Esophagus squamous epithelium (tissue), 5 donors: ENCODE data around the gene TMEM63C. TPM values are rescaled to one million over a fixed set of nuclear protein-coding genes. Genes with fewer than 3 reads are reported as not detected.

Experiments
- DNase-seq: peaks from one replicate; lab custom pipeline; 2025; lab: John Stamatoyannopoulos, UW
- H3K27ac ChIP-seq, 4 donors: fragments of 200-600 bp; sonication (generic); one replicate each; pipeline ENCODE4 v1.5.1; 2016 to 2019; ENCODE audit warnings: mild to moderate bottlenecking in 1 of 4
- H3K27me3 ChIP-seq, 4 donors: fragments of 200-600 bp; sonication (generic); 1 replicate in 3 of 4; 2 replicates in 1 of 4; pipeline versions ENCODE4 v1.5.1 to v1.6.0; 2017 to 2021; ENCODE audit warnings: antibody characterized with exemption in 1 of 4
- H3K36me3 ChIP-seq, 3 donors: fragments of 200-600 bp; sonication (generic); one replicate each; pipeline ENCODE4 v1.5.1; 2016 to 2019
- H3K4me1 ChIP-seq, 3 donors: fragments of 200-600 bp; sonication (generic); one replicate each; pipeline ENCODE4 v1.5.1; 2017 to 2019
- H3K4me3 ChIP-seq, 4 donors: fragments of 200-600 bp; sonication (generic); 1 replicate in 3 of 4; 2 replicates in 1 of 4; pipeline ENCODE4 v1.5.1; 2016 to 2019; ENCODE audit warnings: mild to moderate bottlenecking in 2 of 4, moderate library complexity in 1 of 4
- H3K9me3 ChIP-seq, 3 donors: fragments of 200-600 bp; sonication (generic); one replicate each; pipeline ENCODE4 v1.5.1; 2016 to 2019
- POLR2A ChIP-seq, 4 donors: fragments of 450-650 bp; IDR thresholded peaks; one replicate each; pipeline ENCODE4 v1.6.1; 2017; ENCODE audit warnings: antibody characterized with exemption in 4 of 4, mild to moderate bottlenecking in 4 of 4, moderate library complexity in 3 of 4
- WGBS, 2 donors: methylation state at CpG; one replicate each; pipeline ENCODE4 v1.1.5; 2018; 5-methylcytosine and 5-hydroxymethylcytosine counted together
- intact Hi-C: fragments of 100-400 bp; cut with DNase I; formaldehyde crosslinking; loops from one replicate; pipeline ENCODE4 v1.15.0; 2022
- total RNA-seq, 4 donors: library from RNA; depleted of rRNA; stranded (reverse); fragments of >200 nt; gene quantifications; one replicate each; pipeline ENCODE4 v1.1.0, GENCODE V29; 2016
- TF ChIP-seq, protein P1 (sequence below), 6 experiments: fragments of 450-650 bp in 4 of 6; fragments of 200-600 bp in 2 of 6; sonication (generic) in 2 of 6; IDR thresholded peaks; one replicate each; pipeline ENCODE4 v1.5.1; 2016 to 2019; ENCODE audit warnings: antibody characterized with exemption in 6 of 6, mild to moderate bottlenecking in 4 of 6, moderate library complexity in 4 of 6
- donor health status: DM: yes; HTN: yes; CAD: no.

TMEM63C gene
- total RNA-seq, 4 donors from 2014 or later, result 5.2 to 18.6 (median 9.8) TPM

DNA sequence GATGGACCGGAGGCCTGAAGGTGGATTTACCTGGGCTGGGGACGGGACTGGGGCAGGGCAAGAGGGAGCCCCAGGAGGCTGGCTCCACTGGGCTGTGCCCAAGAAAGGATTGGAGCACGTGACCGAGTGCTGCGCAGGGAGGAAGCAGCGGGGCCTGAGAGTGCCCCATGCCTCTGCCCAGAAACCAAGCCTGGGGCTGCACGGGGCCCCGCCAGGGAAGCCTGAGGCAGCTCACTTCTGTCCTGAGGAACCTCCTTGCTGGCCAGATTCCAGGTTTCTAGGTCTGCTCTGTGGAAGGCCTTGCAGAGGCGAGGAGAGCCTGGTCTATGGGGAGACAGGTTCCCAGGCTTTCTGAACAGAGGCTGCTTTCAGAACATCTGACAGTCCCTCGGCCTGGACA lies 79.0 kb downstream of the TMEM63C start:
- no peak overlapping the region for H3K4me3 ChIP-seq
- H3K36me3 ChIP-seq, result no peaks in the 10 kb centered on the region
- no peaks in the 10 kb centered on the region for H3K4me1 ChIP-seq
- H3K27ac ChIP-seq, result no peak overlapping the region
- WGBS, 2 donors, result 53 to 64% methylated on average over 2 to 6 of the region's 10 CpGs
- no peak for DNase-seq
- H3K27me3 ChIP-seq, result peaks cover 0 to 44% (median 0%) of the 10 kb centered on the region in 4 donors
- H3K9me3 ChIP-seq, result no peaks in the 10 kb centered on the region
- TF ChIP-seq, protein P1, sequence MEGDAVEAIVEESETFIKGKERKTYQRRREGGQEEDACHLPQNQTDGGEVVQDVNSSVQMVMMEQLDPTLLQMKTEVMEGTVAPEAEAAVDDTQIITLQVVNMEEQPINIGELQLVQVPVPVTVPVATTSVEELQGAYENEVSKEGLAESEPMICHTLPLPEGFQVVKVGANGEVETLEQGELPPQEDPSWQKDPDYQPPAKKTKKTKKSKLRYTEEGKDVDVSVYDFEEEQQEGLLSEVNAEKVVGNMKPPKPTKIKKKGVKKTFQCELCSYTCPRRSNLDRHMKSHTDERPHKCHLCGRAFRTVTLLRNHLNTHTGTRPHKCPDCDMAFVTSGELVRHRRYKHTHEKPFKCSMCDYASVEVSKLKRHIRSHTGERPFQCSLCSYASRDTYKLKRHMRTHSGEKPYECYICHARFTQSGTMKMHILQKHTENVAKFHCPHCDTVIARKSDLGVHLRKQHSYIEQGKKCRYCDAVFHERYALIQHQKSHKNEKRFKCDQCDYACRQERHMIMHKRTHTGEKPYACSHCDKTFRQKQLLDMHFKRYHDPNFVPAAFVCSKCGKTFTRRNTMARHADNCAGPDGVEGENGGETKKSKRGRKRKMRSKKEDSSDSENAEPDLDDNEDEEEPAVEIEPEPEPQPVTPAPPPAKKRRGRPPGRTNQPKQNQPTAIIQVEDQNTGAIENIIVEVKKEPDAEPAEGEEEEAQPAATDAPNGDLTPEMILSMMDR (IDR thresholded peaks at IDR 0.05), result no peak
- no peak for TF ChIP-seq POLR2A (IDR thresholded peaks at IDR 0.05)
- intact Hi-C loops, result no loop called here

DNA sequence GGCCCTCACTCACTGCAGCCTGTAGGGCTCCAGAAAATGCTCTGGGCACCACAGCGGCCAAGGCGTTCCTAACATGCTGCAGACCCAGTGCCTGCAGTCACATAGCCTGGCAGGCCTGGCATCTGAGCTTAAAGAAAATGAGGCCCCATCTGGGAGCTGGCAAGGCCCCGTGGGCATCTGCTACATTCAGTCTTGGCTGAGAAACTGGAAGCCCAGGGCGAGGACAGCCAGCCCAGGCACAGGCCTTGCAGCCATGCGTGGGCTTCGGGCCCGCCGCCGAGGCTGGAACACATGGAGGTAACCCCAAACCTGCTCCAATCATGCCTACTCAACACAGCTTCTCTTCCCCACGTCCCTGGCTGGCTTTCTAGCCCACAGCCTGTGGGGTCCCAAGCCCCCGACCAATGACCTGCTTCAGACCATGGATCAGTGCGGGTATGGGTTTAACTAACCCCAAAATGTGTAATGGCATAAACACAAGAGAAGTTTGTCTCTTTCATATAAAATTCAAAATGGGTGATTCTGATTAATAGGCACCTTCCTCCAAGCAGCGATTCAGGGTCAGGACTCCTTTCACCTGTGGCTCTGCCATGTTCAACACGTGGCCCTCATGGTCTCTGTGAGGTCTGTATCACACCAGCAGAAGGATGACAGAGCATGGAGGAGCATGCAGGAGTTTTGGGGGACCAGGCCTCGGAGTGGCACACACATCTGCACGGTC lies 83.0 kb downstream of the TMEM63C start:
- H3K36me3 ChIP-seq, result no peaks in the 10 kb centered on the region
- no peak overlapping the region for H3K27ac ChIP-seq
- peaks cover 0 to 7% (median 0%) of the 10 kb centered on the region in 3 donors for H3K9me3 ChIP-seq
- WGBS, 2 donors, result 77 to 89% methylated on average over 4 to 9 of the region's 16 CpGs
- TF ChIP-seq, protein P1 (IDR thresholded peaks at IDR 0.05), result no peak
- no peak for TF ChIP-seq POLR2A (IDR thresholded peaks at IDR 0.05)
- H3K4me1 ChIP-seq, result peaks cover 0 to 6% (median 0%) of the 10 kb centered on the region in 3 donors
- DNase-seq, result no peak
- intact Hi-C loops, result no loop called here
- H3K4me3 ChIP-seq, result no peak overlapping the region
- H3K27me3 ChIP-seq, result peaks cover 0 to 54% (median 0%) of the 10 kb centered on the region in 4 donors

DNA sequence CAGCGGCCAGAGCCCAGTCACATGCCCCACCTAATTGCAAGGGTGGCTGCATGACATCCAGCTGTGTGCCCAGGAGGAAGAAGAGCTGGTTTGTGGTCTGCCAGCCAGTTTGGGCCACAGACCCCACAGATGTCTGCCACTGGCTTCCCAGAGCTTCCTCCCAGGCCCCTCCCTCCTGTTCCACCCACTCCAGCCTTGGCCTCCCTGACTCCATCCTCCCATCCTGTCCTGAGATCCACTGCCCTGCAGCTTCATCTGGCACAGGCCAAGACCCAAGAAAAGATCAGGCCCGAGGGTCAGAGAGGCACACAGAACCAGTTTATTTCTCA lies 83.6 kb downstream of the TMEM63C start:
- Histone ChIP-seq H3K36me3 (no peaks in the 10 kb centered on the region), H3K4me3 (no peak overlapping the region), H3K27ac (no peak overlapping the region), H3K4me1 (peaks cover 0 to 9% (median 0%) of the 10 kb centered on the region in 3 donors), H3K27me3 (peaks cover 0 to 57% (median 2%) of the 10 kb centered on the region in 4 donors), H3K9me3 (peaks cover 0 to 7% (median 0%) of the 10 kb centered on the region in 3 donors)
- intact Hi-C loops, result no loop called here
- no peak for TF ChIP-seq POLR2A (IDR thresholded peaks at IDR 0.05)
- TF ChIP-seq, protein P1 (IDR thresholded peaks at IDR 0.05), result no peak
- 38% methylated on average over 1 of the region's 2 CpGs; no CpG with 5 or more reads in 1 of the 2 donors for WGBS, 2 donors
- DNase-seq, result no peak

DNA sequence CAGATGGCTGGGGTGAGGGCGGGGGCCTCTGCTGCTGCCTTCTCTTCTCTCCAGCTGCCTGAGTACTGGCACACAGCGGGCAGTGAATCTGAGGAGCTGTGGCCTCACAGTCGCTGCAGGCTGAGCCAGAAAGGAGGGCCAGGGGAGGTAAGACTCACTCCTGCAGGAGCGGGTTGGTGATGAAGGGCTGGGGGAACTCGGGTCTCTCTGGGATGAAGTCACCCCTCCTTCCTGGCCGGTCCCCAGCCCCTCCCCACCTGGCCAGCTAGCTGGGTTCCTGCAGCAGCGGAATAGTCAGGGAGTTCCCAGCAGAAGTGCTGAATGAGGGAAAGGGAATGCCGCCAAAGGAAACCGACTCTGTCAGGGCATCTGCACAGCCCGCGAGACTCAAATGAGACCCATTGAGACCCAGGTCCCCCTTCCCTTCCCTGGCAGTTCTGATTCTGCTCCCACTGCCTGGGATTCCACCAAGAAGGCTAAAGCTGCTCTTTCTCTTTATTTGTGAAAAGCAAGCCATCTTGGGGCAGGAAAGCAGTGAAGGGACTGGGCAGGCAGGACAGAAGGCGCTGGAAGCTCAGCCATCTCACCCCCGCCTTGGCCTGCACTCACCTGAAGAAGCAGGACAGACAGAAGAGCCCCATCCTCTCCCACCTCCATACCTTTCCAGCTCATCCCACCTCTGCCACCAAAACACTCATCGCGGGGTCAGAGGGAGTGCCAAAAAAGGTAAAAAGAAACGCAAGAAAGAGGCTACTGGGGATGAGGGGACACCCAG lies 84.2 kb downstream of the TMEM63C start:
- 73 to 79% methylated on average over 8 to 12 of the region's 16 CpGs for WGBS, 2 donors
- peaks cover 4 to 15% (median 5%) of the 10 kb centered on the region in 3 donors for H3K4me1 ChIP-seq
- H3K9me3 ChIP-seq, result peaks cover 0 to 7% (median 0%) of the 10 kb centered on the region in 3 donors
- H3K36me3 ChIP-seq, result no peaks in the 10 kb centered on the region
- no peak overlapping the region for H3K27ac ChIP-seq
- no peak for DNase-seq
- H3K4me3 ChIP-seq, result no peak overlapping the region
- intact Hi-C loops, result no loop called here
- H3K27me3 ChIP-seq, result peaks cover 4 to 57% (median 7%) of the 10 kb centered on the region in 4 donors
- TF ChIP-seq, protein P1 (IDR thresholded peaks at IDR 0.05), result no peak
- TF ChIP-seq POLR2A (IDR thresholded peaks at IDR 0.05), result no peak

DNA sequence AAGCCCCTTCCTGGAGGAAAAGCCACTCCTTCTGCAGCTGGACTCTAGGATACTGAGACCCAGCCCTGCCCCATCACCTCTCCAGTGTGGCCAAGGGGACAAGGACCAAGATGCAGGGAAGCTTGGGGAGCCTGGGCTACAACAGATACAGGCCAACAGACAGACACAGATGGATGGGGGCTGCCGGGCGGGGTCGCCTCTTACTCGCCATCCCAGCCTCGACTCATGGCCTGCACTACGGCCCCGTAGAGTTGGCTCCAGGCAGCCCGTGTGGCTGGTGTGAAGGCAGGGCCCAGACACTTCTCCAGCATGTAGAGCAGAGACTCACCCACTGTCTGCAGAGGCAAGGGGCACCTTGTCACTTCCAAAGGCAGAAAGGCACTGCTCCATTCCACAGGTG lies 84.7 kb downstream of the TMEM63C start:
- no peak for DNase-seq
- WGBS, 2 donors, result 82 to 100% methylated on average over 1 to 4 of the region's 8 CpGs
- Histone ChIP-seq H3K27me3 (peaks cover 10 to 57% (median 12%) of the 10 kb centered on the region in 4 donors), H3K4me3 (no peak overlapping the region), H3K4me1 (peaks cover 5 to 21% (median 11%) of the 10 kb centered on the region in 3 donors), H3K27ac (no peak overlapping the region), H3K36me3 (no peaks in the 10 kb centered on the region), H3K9me3 (peaks cover 0 to 7% (median 0%) of the 10 kb centered on the region in 3 donors)
- intact Hi-C loops, result no loop called here
- TF ChIP-seq, protein P1 (IDR thresholded peaks at IDR 0.05), result no peak
- TF ChIP-seq POLR2A (IDR thresholded peaks at IDR 0.05), result no peak
